Fibroblast of lung (primary cell): ENCODE results near the gene GPATCH3.

Experiments used
- EZH2 ChIP-seq: IDR thresholded peaks from 2 replicates; pipeline ENCODE4 v1.5.1; 2012; ENCODE audit warnings: low read length, control low read depth, mild to moderate bottlenecking; ENCODE audit errors: missing control alignments
- TF ChIP-seq, protein P1 (sequence below), 2 donors: IDR thresholded peaks in 1 of 2; conservative IDR thresholded peaks in 1 of 2; 1 replicate in 1 of 2; 2 replicates in 1 of 2; pipeline ENCODE4 v1.5.1; 2011 to 2012; ENCODE audit warnings: low read length in 2 of 2, control low read depth in 1 of 2, inconsistent platforms in 1 of 2, low read depth in 1 of 2, mild to moderate bottlenecking in 1 of 2

DNA sequence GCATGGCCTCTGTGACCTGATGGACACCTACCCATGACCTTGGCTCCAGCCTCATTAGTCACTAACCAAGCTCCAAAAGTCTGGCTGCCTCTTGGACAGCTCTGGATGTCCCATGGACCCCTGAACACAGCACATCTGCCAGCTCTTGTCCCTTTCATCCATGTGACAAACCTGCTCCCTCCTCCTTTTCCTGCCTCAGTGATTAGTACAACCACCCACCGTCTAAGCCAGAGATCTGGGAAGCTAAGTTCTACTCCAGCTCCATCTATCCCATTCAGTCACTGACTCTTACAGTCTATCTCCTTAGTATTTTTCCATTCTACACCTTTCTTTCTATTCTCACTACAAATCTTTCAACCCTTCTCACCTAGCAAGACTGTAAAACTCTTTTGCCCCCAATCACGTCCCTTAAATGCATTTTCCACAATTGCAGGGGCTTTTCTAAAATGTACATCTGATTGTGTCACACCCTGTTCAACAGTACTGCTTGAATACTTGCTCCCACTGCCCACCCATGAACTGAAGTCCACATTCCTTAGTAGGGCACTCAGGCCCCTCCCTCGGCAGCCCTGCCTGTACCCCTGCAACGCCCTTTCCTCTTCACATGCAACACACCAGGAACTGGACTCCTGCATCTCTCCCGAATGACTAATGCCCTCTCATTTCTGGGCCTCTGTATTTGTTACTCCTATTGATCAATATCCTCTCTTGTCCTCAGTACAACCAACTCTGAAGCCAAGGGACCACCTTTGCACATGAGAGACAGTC lies 17.4 kb downstream of the GPATCH3 start:
- TF ChIP-seq EZH2, result no peak
- TF ChIP-seq, protein P1, sequence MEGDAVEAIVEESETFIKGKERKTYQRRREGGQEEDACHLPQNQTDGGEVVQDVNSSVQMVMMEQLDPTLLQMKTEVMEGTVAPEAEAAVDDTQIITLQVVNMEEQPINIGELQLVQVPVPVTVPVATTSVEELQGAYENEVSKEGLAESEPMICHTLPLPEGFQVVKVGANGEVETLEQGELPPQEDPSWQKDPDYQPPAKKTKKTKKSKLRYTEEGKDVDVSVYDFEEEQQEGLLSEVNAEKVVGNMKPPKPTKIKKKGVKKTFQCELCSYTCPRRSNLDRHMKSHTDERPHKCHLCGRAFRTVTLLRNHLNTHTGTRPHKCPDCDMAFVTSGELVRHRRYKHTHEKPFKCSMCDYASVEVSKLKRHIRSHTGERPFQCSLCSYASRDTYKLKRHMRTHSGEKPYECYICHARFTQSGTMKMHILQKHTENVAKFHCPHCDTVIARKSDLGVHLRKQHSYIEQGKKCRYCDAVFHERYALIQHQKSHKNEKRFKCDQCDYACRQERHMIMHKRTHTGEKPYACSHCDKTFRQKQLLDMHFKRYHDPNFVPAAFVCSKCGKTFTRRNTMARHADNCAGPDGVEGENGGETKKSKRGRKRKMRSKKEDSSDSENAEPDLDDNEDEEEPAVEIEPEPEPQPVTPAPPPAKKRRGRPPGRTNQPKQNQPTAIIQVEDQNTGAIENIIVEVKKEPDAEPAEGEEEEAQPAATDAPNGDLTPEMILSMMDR (conservative IDR thresholded peaks at IDR 0.05 in 1 of 2, IDR thresholded peaks at IDR 0.05 in 1 of 2; ENCODE audit: low read depth in 1 of 2, low read length in 2 of 2), result no peak
